Measurements from ENCODE around the gene NRGN.

GRCh38 chr11:124716591-124716990, 23.2 kb upstream of the NRGN start:
- no peak for TF ChIP-seq CTCF (IDR thresholded peaks at IDR 0.05)
- TF ChIP-seq POLR2AphosphoS5 (IDR thresholded peaks at IDR 0.05) = no peak
